GDM1 (cell line): ENCODE measurements around the gene CD82.

Experiments
- DNase-seq: peaks from one replicate; lab custom pipeline; 2025; lab: John Stamatoyannopoulos, UW

Gene CD82, protein sequence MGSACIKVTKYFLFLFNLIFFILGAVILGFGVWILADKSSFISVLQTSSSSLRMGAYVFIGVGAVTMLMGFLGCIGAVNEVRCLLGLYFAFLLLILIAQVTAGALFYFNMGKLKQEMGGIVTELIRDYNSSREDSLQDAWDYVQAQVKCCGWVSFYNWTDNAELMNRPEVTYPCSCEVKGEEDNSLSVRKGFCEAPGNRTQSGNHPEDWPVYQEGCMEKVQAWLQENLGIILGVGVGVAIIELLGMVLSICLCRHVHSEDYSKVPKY

DNA sequence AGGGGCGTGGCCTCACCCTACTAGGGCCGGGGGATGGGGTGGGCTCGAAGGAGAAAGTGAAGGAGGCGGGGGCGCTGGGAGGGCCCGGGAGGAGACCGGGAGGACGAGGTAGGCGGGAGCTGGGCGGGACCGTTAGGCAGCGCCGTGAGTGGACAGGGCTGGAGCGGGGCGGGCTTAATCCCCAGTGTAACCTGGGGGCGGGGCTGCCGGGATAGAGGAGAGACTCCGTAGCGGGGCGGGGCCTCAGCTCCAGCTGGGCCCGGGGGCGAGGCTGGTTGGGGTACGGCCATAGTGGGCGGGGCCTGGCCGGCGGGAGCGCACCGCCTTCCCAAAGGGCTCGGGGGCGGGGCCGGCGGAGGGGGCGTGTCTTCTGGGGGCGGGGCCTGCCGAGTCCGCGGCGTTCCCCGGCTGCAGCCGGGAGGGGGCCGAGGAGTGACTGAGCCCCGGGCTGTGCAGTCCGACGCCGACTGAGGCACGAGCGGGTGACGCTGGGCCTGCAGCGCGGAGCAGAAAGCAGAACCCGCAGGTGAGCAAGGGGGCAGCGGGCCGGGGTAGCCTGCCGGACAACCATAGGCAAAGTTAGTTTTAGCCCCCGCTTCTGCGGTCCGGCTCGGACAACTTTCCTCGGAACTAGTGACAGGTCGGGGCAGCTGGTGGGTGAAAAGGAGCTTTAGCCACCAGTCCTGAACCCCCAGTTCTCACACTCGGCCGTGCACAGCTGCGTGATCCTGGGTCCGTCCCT, at the start of gene CD82:
CD82 (plus strand) TSS at position 453 of the 742 bp plus-strand sequence. CDS start 29,000 bp downstream, outside the sequence.
- peak; percentile 99 for DNase-seq

GRCh38 chr11:44516688-44517507, 48.6 kb upstream of the CD82 start:
- no peak for DNase-seq

GRCh38 chr11:44517541-44517940, 47.9 kb upstream of the CD82 start:
- DNase-seq = no peak

DNA sequence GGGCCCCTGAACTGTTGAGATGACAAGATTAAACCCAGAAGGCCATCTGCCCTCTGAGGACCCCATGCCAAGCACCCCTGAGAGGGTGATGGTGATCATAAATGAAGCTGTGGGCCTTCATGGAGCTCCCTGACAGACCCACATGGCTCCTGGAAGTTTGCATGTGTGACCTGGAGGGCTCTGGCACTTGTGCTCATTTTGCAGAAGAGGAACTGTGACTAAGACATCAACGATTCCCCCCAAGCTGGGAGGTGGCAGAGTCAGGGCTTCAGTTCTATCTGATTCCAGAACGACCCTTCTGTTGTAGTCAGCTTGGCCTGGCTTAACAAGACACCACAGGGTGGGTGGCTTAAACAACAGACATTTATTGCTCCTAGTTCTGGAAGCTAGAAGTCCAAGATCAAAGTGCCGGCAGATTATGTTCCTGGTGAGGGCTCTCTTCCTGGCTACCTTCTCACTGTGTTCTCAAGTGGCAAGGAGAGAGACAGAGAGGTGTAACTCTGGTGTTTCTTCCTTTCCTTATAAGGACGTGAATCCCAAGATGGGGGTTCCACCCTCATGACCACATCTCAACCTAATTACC, 46.4 kb upstream of the CD82 start:
- DNase-seq = no peak

GRCh38 chr11:44519989-44520737, 45.3 kb upstream of the CD82 start:
- no peak for DNase-seq

DNA sequence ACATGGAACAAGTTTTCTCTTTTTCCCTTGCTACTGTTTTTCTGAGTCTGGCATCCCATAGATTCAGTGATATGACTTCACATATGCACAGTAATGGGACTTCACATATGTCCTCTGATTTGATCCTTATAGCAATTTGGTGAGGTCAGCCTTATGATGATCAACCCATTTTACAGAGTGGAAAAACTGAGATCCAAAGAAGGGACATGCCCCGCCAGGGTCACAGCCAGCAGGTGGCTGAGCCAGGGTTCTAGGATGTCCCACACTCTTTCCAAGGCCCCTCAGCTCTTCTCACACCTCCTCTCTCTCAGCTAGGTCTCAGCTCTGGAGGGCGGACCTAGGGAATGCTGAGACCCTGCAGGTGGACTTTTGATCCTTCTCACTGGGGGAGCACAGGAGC, 44.3 kb upstream of the CD82 start:
- no peak for DNase-seq

GRCh38 chr11:44522294-44522693, 43.2 kb upstream of the CD82 start:
- no peak for DNase-seq

DNA sequence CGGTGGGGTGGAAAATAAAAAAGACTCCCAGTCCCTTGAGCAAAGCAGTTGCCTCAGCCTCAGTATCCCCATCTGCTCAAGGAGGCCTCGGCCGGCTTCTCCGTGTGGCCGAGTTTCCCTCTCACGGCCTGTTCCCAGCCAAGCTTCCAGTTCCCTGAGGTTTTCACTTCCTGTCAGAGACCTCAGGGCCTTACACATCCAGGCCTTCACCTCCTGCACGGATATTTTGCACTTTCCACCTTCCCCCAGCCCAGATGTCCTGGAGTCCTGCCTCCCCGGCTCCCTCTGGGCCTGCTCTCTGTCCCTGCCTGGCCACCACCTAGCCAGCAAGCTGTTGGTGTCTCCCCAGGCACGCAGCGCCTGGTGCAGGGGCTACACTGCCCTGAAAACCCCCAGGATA, 41.1 kb upstream of the CD82 start:
- DNase-seq = no peak

- no peak for DNase-seq
Measured at GRCh38 chr11:44524751-44525201, 40.7 kb upstream of the CD82 start.

GRCh38 chr11:44525473-44526252, 39.8 kb upstream of the CD82 start:
- no peak for DNase-seq

- no peak for DNase-seq
Measured at GRCh38 chr11:44526438-44526837, 39.0 kb upstream of the CD82 start.

DNA sequence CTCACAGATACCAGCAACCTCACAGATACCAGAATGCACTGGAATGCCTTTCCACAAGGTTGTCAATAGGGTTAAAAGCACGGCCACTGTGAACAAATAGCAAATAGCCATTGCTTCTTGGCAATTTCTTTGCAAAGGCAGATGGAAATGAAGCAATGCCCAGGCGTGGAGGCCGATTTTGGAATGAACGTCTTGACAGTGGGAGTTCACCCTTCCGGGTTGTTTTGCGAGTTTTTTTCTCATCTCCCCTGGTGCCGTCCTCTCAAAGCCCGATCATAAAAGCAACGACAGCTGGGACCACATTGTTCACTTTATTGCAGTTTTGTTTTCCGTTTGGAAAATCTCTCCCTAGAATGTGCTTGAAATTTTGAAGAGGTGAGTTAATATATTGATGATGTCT, 38.0 kb upstream of the CD82 start:
- DNase-seq = no peak

DNA sequence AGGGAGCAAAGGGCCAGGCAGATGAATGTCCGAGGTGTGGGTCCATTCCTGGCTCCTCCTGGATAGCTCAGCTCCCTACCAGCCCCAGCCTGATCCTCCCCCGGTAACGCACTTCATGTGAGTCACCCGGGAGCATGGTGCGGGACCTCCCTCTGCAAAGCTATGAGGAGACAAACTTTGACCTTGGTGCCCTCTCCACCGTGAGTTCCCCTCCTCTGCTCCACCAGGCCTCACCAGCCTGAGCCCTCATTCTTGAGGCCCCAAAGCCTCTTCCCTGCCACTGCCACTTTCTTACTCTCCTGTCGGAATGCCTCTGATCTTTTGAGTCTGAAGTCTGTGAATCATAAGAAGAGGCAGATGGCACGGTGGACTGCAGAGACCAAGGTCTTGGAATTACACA, 37.4 kb upstream of the CD82 start:
- no peak for DNase-seq

- no peak for DNase-seq
Measured at GRCh38 chr11:44528581-44528980, 36.9 kb upstream of the CD82 start.

DNA sequence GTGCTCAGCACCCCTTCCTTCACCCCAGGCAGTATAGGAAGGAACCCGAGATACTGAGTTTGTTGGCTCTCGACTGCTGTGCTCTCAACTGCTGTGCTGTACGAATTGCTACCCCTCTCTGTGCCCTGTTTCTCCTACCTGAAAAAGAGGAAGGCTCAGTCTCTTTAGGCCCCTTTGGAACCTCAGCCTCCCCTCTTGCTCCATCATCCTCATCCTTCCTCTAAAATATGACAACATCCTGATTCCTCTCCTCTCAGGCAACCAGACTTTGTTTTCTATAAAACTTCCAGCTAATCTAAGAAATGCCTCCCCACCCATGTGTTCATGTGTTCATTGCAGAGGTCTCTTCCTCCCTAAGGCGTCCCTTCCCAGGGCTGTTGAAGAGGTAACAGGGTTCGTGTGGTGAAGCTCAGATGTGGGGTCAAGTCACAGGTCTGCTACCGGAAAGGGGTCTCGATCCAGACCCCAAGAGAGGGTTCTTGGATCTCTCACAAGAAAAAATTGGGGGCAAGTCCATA, 35.5 kb upstream of the CD82 start:
- DNase-seq = no peak

DNA sequence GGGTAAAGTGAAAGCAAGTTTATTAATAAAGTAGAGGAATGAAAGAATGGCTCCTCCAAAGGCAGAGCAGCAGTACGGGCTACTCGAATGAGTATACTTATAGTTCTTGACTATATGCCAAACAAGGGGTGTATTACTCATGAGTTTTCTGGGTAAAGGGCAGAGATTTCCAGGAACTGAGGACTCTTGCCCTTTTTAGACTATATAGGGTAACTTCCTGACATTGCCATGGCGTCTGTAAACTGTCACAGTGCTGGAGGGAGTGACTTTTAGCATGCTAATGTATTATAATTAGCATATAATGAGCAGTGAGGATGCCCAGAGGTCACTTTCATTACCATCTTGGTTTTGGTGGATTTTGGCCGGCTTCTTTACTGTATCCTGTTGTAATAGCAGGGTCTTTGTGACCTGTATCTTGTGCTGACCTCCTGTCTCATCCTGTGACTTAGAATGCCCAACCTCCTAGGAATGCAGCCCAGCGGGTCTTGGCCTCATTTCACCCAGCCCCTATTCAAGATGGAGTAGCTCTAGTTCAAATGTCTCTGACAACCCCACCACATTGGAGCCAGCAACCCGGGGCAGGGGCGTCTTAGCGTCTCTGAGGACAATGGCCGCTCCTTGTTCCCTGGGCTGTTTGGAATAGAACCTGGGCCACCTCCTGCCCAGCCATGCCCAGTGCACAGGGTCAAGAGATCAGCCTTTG, 34.9 kb upstream of the CD82 start:
- no peak for DNase-seq

DNA sequence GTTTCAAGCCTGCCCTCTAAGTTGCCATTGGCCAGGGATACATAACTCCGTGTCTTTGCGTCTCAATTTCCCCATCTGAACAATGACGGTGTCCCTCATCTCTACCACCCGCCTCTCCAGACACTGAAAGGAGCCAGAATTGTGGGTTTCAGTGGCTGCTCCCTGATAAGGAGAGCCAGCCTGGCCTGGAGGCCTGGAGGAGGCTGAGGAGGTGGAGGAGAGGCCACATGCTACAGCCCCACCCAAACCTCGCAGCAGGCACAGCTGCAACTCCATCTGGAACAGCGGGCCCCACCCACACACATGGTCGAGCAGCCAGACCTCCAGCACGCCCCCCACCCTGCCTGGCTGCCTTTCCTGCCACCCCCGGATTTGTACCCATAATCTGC, 34.4 kb upstream of the CD82 start:
- DNase-seq = no peak

DNA sequence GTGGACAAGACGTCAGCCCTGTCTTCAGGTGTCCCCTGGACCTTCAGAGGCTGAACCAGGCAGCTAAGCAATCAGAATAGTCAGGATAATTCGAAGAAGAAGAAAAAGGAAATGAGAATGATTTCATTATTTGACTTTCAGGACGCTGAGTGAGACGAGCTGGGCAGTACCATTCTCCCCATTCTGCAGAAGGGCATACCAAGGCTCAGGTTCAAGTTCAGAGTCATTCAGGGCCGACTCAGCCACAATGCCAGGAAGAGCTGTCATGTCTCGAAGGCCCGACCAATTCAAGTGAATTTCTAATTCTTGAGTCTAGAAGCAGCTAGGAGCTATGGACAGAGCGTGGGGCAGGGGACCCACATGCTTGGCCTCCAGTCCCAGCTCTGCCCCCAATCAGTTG, 33.8 kb upstream of the CD82 start:
- no peak for DNase-seq

DNA sequence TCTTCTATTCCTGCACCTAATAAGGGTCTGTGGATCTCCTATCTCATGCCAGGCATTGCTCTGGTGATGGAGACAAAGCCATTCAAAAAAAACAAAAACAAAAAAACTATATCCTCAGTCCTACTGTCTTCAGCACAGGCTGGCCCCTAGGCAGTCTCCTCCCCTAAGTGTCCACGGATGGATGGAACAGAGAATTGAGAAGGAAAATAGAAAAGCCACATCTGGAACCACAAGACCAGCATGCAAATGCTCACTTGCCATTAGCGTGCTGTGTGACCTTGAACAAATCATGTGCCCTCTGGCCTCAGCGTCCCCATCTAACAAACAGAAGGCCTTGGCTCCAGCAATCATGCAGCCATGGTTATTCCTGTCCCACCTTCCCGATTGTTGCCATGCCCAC, 32.7 kb upstream of the CD82 start:
- no peak for DNase-seq
